IMR-90 (cell line): ENCODE results near the gene RASSF5. TPM values are rescaled to one million over a fixed set of nuclear protein-coding genes. Genes with fewer than 3 reads are reported as not detected.

ENCODE experiments used
- ATAC-seq: fragments of 200-7000 bp; cut with Tn5 transposase; 2 replicates; pipeline ENCODE4 v1.9.1; 2020; ENCODE audit warnings: low read depth, mild to moderate bottlenecking, moderate library complexity
- BruUV-seq: library from RNA; stranded (reverse); fragments of 400-500 nt; replicated peaks from 2 replicates; lab custom pipeline; 2021; lab: Mats Ljungman, UMichigan
- CTCF ChIA-PET: fragments of 300-600 bp; formaldehyde crosslinking; extraction: SDS; loops from one replicate; lab custom pipeline; 2021; ENCODE audit warnings: antibody characterized with exemption; lab: Yijun Ruan, JAX
- POLR2A ChIA-PET: fragments of 300-600 bp; sonication (Branson Sonifier 250); formaldehyde crosslinking; loops from one replicate; lab custom pipeline; 2022; ENCODE audit warnings: antibody characterized with exemption; ENCODE audit not compliant: unreplicated experiment; lab: Charles Lee
- DNase-seq: peaks from one replicate; pipeline ENCODE4 v3.0.0; 2013
- H2AFZ ChIP-seq: replicated peaks from 2 replicates; pipeline ENCODE3; 2013; ENCODE audit warnings: low read length, mild to moderate bottlenecking; ENCODE audit not compliant: poor library complexity
- H2AK5ac ChIP-seq: 2 replicates; pipeline ENCODE4 v1.6.1; 2013; ENCODE audit warnings: low read depth, low read length, inconsistent platforms
- H2AK9ac ChIP-seq: replicated peaks from 2 replicates; pipeline ENCODE3; 2013; ENCODE audit warnings: mild to moderate bottlenecking, low read depth, low read length, moderate library complexity; ENCODE audit not compliant: poor library complexity
- H2BK120ac ChIP-seq: 2 replicates; pipeline ENCODE4 v1.6.1; 2013; ENCODE audit warnings: low read depth, low read length, inconsistent platforms
- H2BK15ac ChIP-seq: 3 replicates; pipeline ENCODE4 v1.6.1; 2013; ENCODE audit warnings: low read depth, low read length, inconsistent platforms
- H2BK20ac ChIP-seq: 2 replicates; pipeline ENCODE4 v1.6.1; 2013; ENCODE audit warnings: low read depth, mild to moderate bottlenecking, inconsistent platforms, low read length, moderate library complexity
- H2BK5ac ChIP-seq: 2 replicates; pipeline ENCODE4 v1.6.1; 2013; ENCODE audit warnings: mild to moderate bottlenecking, low read depth, low read length, inconsistent platforms; ENCODE audit not compliant: poor library complexity, severe bottlenecking
- H3K14ac ChIP-seq: replicated peaks from 2 replicates; pipeline ENCODE4 v1.6.1; 2013; ENCODE audit warnings: low read depth, low read length, inconsistent platforms
- H3K18ac ChIP-seq: 2 replicates; pipeline ENCODE4 v1.6.1; 2013; ENCODE audit warnings: low read depth, low read length, control low read depth
- H3K23ac ChIP-seq: 2 replicates; pipeline ENCODE4 v1.6.1; 2013; ENCODE audit warnings: low read depth, low read length, inconsistent platforms
- H3K27ac ChIP-seq: 2 replicates; pipeline ENCODE4 v1.5.1; 2013; ENCODE audit warnings: mild to moderate bottlenecking, control low read depth, low read length; ENCODE audit not compliant: insufficient read depth
- H3K27me3 ChIP-seq: 2 replicates; pipeline ENCODE4 v1.6.1; 2013; ENCODE audit warnings: low read length; ENCODE audit not compliant: control insufficient read depth, insufficient read depth
- H3K36me3 ChIP-seq: 2 replicates; pipeline ENCODE4 v1.6.1; 2013; ENCODE audit warnings: low read length, mixed read lengths; ENCODE audit not compliant: control insufficient read depth, insufficient read depth
- H3K4ac ChIP-seq: 2 replicates; pipeline ENCODE4 v1.6.1; 2013; ENCODE audit warnings: low read depth, low read length, inconsistent platforms
- H3K4me1 ChIP-seq: 2 replicates; pipeline ENCODE4 v1.6.1; 2013; ENCODE audit warnings: low read length, mixed read lengths; ENCODE audit not compliant: control insufficient read depth, insufficient read depth
- H3K4me2 ChIP-seq: 2 replicates; pipeline ENCODE4 v1.6.1; 2013; ENCODE audit warnings: low read depth, mild to moderate bottlenecking, control low read depth, low read length, moderate library complexity
- H3K4me3 ChIP-seq: 2 replicates; pipeline ENCODE4 v1.5.1; 2013; ENCODE audit warnings: low read depth, mild to moderate bottlenecking, control low read depth, low read length, moderate library complexity; ENCODE audit not compliant: insufficient read depth
- H3K56ac ChIP-seq: 2 replicates; pipeline ENCODE4 v1.6.1; 2013; ENCODE audit warnings: low read length, inconsistent platforms; ENCODE audit not compliant: insufficient read depth; ENCODE audit errors: extremely low read depth
- H3K79me1 ChIP-seq, 2 experiments: 2 replicates each; pipeline ENCODE4 v1.6.1; 2013; ENCODE audit warnings: low read length in 2 of 2, inconsistent platforms in 1 of 2, low read depth in 1 of 2
- H3K9ac ChIP-seq: 2 replicates; pipeline ENCODE4 v1.6.1; 2013; ENCODE audit warnings: low read depth, low read length, control low read depth
- H3K9me1 ChIP-seq: 2 replicates; pipeline ENCODE4 v1.6.1; 2013; ENCODE audit warnings: low read length, inconsistent platforms; ENCODE audit not compliant: insufficient read depth
- H3K9me3 ChIP-seq: 2 replicates; pipeline ENCODE4 v1.6.1; 2013; ENCODE audit warnings: low read length; ENCODE audit not compliant: control insufficient read depth, insufficient read depth
- H4K20me1 ChIP-seq: 2 replicates; pipeline ENCODE4 v1.6.1; 2013; ENCODE audit warnings: low read length, inconsistent platforms; ENCODE audit not compliant: insufficient read depth
- H4K5ac ChIP-seq: 2 replicates; pipeline ENCODE4 v1.6.1; 2013; ENCODE audit warnings: mild to moderate bottlenecking, low read depth, low read length, control low read depth
- H4K8ac ChIP-seq, 2 experiments: 2 replicates each; pipeline ENCODE4 v1.6.1; 2013; ENCODE audit warnings: low read depth in 2 of 2, low read length in 2 of 2, control low read depth in 1 of 2, inconsistent platforms in 1 of 2
- H4K91ac ChIP-seq: 2 replicates; pipeline ENCODE4 v1.6.1; 2013; ENCODE audit warnings: low read depth, low read length, inconsistent platforms; ENCODE audit not compliant: insufficient read depth
- CHD1 ChIP-seq: IDR thresholded peaks from 2 replicates; pipeline ENCODE4 v1.6.1; 2012; ENCODE audit warnings: low read depth, low read length, improper control_type of control experiment
- ELK1 ChIP-seq: fragments of 150-350 bp; IDR thresholded peaks from 2 replicates; pipeline ENCODE4 v1.6.1; 2016; ENCODE audit warnings: low read depth, mild to moderate bottlenecking, low read length, moderate library complexity, borderline replicate concordance
- MAFK ChIP-seq: IDR thresholded peaks from 2 replicates; pipeline ENCODE4 v1.6.1; 2012; ENCODE audit warnings: low read depth, low read length, improper control_type of control experiment
- NFE2L2 ChIP-seq: fragments of 150-350 bp; IDR thresholded peaks from 2 replicates; pipeline ENCODE4 v1.6.1; 2016; ENCODE audit warnings: low read depth, mild to moderate bottlenecking, low read length
- POLR2A ChIP-seq: IDR thresholded peaks from 2 replicates; pipeline ENCODE4 v1.6.1; 2012; ENCODE audit warnings: mild to moderate bottlenecking, low read depth, low read length
- RFX5 ChIP-seq: IDR thresholded peaks from 2 replicates; pipeline ENCODE4 v1.8.0; 2012; ENCODE audit warnings: low read depth, mild to moderate bottlenecking, low read length, moderate library complexity
- SMC3 ChIP-seq: fragments of 150-350 bp; IDR thresholded peaks from 2 replicates; pipeline ENCODE4 v1.6.1; 2016; ENCODE audit warnings: low read depth, mild to moderate bottlenecking, antibody characterized with exemption, low read length, moderate library complexity
- WGBS, 2 experiments: methylation state at CpG; one replicate each; pipeline versions ENCODE4 v1.1.5 to v1.1.7; 2013; ENCODE audit warnings: missing lambda C conversion rate in 2 of 2; ENCODE audit not compliant: insufficient read length in 1 of 2; ENCODE audit errors: extremely low coverage in 2 of 2; 5-methylcytosine and 5-hydroxymethylcytosine counted together
- dilution Hi-C: fragments of 300-500 bp; cut with HindIII; formaldehyde crosslinking; loops from one replicate; pipeline ENCODE4 v1.14.3; 2018; ENCODE audit warnings: low sequenced_read_pairs; ENCODE audit not compliant: unreplicated experiment
- in situ Hi-C: fragments of 300-500 bp; cut with MboI; formaldehyde crosslinking; loops from 3 replicates; pipeline ENCODE4 v1.14.3; 2019; ENCODE audit warnings: low sequenced_read_pairs, inconsistent platforms, mixed read lengths
- intact Hi-C: fragments of 100-400 bp; cut with micrococcal nuclease; formaldehyde crosslinking; loops from 2 replicates; pipeline ENCODE4 v1.10.0; 2022
- polyA plus RNA-seq, 3 experiments: library from polyadenylated mRNA; depleted of rRNA; stranded (reverse); fragments of >200 nt; gene quantifications; 2 replicates each; pipeline ENCODE4 v1.2.3, GENCODE V29; 2012; ENCODE audit warnings: low replicate concordance in 1 of 3
- total RNA-seq: library from RNA; depleted of rRNA; stranded (reverse); fragments of >200 nt; gene quantifications from 2 replicates; pipeline ENCODE4 v1.2.3, GENCODE V29; 2012
- TF ChIP-seq, protein P1 (sequence below): fragments of 150-350 bp; IDR thresholded peaks from 2 replicates; pipeline ENCODE4 v1.6.1; 2017; ENCODE audit warnings: mild to moderate bottlenecking, antibody characterized with exemption, low read length, low read depth
- TF ChIP-seq, protein P2 (sequence below): conservative IDR thresholded peaks from 2 replicates; pipeline ENCODE4 v1.5.1; 2012; ENCODE audit warnings: mild to moderate bottlenecking, low read depth, low read length, improper control_type of control experiment

Gene RASSF5
- total and polyA plus RNA-seq, 2 of the 4 experiments (the other 2 are of a cell fraction): 0.18 to 1.1 TPM

DNA sequence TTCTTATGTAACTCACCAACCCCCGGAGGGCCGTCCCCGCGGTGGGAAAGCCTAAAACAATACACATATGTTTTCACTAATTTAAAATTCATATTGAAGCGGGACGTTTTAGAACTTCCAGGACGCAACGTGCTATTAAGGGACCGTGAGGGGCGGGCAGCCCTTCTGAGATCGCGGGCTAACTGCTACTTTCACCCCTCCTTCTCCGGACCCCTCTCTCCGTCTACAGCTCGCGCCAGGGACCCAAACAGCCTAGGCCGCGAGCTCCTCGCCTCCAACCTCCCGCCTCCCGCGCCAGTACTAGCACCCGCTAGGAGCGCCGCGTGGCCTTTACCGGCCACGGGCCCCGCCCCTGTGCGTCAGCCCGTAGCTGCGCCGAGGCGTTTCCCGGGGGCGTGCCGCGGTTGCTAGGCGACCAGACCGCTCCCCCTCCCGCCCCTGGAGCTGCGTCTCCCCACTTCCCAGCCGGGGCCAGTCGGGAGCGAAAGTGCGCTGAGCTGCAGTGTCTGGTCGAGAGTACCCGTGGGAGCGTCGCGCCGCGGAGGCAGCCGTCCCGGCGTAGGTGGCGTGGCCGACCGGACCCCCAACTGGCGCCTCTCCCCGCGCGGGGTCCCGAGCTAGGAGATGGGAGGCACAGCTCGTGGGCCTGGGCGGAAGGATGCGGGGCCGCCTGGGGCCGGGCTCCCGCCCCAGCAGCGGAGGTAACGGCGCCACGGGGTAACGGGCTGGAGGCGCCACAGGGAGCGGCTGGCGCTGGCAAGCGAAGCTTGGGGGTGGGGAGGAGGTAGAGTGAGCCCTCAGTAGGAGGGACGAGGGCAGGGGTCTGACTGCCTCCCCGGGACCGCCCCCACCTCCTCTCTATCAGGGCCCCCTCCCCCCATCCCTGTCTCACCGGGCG, 128.0 kb downstream of the RASSF5 start, which contains the start of gene DYRK3 (continued):
- TF ChIP-seq RFX5: no peak

DNA sequence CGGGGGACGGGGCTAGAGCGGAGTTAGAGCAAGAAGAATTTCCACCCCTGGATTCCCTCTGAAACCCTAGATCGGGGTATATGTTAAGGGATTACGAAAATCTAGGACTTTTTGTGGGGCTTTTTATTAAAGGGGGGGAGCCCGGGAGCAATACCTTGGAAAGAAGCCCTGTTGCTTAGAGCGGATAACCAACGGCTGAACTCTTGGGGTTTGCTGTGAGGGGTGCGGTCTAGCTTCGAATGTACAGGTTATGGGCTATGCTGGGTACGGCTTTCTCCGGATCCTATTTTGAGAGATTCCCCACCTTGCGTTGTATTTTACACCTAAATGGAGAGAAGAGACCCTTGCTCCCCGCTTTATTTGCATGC, 128.6 kb downstream of the RASSF5 start:
- TF ChIP-seq NFE2L2 (no peak), ELK1 (no peak), SMC3 (no peak), MAFK (no peak), CHD1 (no peak), POLR2A (no peak)
- TF ChIP-seq, protein P1, sequence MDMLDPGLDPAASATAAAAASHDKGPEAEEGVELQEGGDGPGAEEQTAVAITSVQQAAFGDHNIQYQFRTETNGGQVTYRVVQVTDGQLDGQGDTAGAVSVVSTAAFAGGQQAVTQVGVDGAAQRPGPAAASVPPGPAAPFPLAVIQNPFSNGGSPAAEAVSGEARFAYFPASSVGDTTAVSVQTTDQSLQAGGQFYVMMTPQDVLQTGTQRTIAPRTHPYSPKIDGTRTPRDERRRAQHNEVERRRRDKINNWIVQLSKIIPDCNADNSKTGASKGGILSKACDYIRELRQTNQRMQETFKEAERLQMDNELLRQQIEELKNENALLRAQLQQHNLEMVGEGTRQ: no peak
- TF ChIP-seq, protein P2, sequence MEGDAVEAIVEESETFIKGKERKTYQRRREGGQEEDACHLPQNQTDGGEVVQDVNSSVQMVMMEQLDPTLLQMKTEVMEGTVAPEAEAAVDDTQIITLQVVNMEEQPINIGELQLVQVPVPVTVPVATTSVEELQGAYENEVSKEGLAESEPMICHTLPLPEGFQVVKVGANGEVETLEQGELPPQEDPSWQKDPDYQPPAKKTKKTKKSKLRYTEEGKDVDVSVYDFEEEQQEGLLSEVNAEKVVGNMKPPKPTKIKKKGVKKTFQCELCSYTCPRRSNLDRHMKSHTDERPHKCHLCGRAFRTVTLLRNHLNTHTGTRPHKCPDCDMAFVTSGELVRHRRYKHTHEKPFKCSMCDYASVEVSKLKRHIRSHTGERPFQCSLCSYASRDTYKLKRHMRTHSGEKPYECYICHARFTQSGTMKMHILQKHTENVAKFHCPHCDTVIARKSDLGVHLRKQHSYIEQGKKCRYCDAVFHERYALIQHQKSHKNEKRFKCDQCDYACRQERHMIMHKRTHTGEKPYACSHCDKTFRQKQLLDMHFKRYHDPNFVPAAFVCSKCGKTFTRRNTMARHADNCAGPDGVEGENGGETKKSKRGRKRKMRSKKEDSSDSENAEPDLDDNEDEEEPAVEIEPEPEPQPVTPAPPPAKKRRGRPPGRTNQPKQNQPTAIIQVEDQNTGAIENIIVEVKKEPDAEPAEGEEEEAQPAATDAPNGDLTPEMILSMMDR: no peak
- H3K27me3 ChIP-seq: no peaks in the 10 kb centered on the region

More for the DNA sequence above, 128.6 kb downstream of the RASSF5 start:
- Histone ChIP-seq H3K27ac (peak overlapping the region; percentile 62), H3K4me2 (peak overlapping the region; percentile 100), H4K20me1 (no peaks in the 10 kb centered on the region), H4K5ac (no peak overlapping the region), H3K79me1 (peaks cover under 1 to 25% of the 10 kb centered on the region in 2 experiments), H3K9ac (peak overlapping the region; percentile 61), H3K14ac (peak overlapping the region; percentile 85; the same call in 1 of the 2 replicates), H3K4me3 (peak overlapping the region; percentile 94), H2AK9ac (peak overlapping the region; percentile 86), H3K4ac (peak overlapping the region; percentile 66; the same call in 1 of the 2 replicates), H3K23ac (peak overlapping the region; percentile 97), H2AFZ (peak overlapping the region; percentile 95), H4K8ac (no peak overlapping the region; a peak in 1 of 4 replicates), H2BK20ac (no peak overlapping the region), H3K9me3 (no peaks in the 10 kb centered on the region), H2BK120ac (peak overlapping the region; percentile 31; the same call in 1 of the 2 replicates), H2BK15ac (no peak overlapping the region), H3K9me1 (0 out of 2 replicates have a peak, but pooled peaks cover 3% of the 10 kb centered on the region), H3K18ac (peak overlapping the region; percentile 24; the same call in 1 of the 2 replicates), H2AK5ac (no peak overlapping the region), H3K36me3 (no peaks in the 10 kb centered on the region; the same call in 1 of the 2 replicates), H2BK5ac (peak overlapping the region; percentile 77), H3K4me1 (peaks cover 8% of the 10 kb centered on the region), H4K91ac (peak overlapping the region; percentile 8; the same call in 1 of the 2 replicates), H3K56ac (peak overlapping the region; percentile 43; the same call in 1 of the 2 replicates)
- in situ Hi-C loops: no loop called here
- intact Hi-C loops: loop anchor here (2.0 to 10.0 kb wide), 2 partner anchors 79 to 349 kb away; no protein-coding TSS in a partner anchor
- dilution Hi-C loops: no loop called here
- no TSS peak for BruUV-seq
- no CpG with 5 or more reads among the region's 14 CpGs for WGBS, 2 experiments
- ChIA-PET CTCF (interaction anchor here (0.6 to 4.1 kb wide), 5 partner anchors 14 to 99 kb away, joined by 4 to 37 read pairs (median 6); no protein-coding TSS in a partner anchor), POLR2A (interaction anchor here (1.5 kb wide), 1 partner anchor 29 kb away, joined by 4 read pairs; no protein-coding TSS in a partner anchor)
- ATAC-seq (no peak; the same call in 1 of the 2 replicates), DNase-seq (no peak)
